Uterus (tissue), 4 donors: ENCODE data around the gene PDLIM5. TPM values are rescaled to one million over a fixed set of nuclear protein-coding genes. Genes with fewer than 3 reads are reported as not detected.

Source experiments
- DNase-seq, 2 donors: peaks; one replicate each; pipeline ENCODE4 v3.0.0-alpha.2; 2019 to 2020
- H3K27ac ChIP-seq, 2 donors: fragments of 200-600 bp; sonication (generic); 1 replicate in 1 of 2; 2 replicates in 1 of 2; pipeline ENCODE4 v1.5.1; 2016 to 2018
- H3K27me3 ChIP-seq, 2 donors: fragments of 200-600 bp; sonication (generic); one replicate each; pipeline ENCODE4 v1.5.1; 2018 to 2019; ENCODE audit warnings: control low read depth in 1 of 2
- H3K36me3 ChIP-seq, 2 donors: fragments of 200-600 bp; sonication (generic); one replicate each; pipeline ENCODE4 v1.5.1; 2019; ENCODE audit warnings: control low read depth in 1 of 2
- H3K4me1 ChIP-seq, 2 donors: fragments of 200-600 bp; sonication (generic); one replicate each; pipeline ENCODE4 v1.5.1; 2018 to 2019; ENCODE audit warnings: control low read depth in 1 of 2
- H3K4me3 ChIP-seq, 2 donors: fragments of 200-600 bp; sonication (generic); 1 replicate in 1 of 2; 2 replicates in 1 of 2; pipeline ENCODE4 v1.5.1; 2018 to 2019; ENCODE audit warnings: mild to moderate bottlenecking in 1 of 2
- H3K9me3 ChIP-seq, 2 donors: fragments of 200-600 bp; sonication (generic); one replicate each; pipeline ENCODE4 v1.5.1; 2019; ENCODE audit warnings: control low read depth in 1 of 2
- CTCF ChIP-seq, 4 experiments: fragments of 200-600 bp in 2 of 4; fragments of 450-650 bp in 2 of 4; sonication (generic) in 2 of 4; IDR thresholded peaks; one replicate each; pipeline ENCODE4 v1.5.1; 2016 to 2019; ENCODE audit warnings: antibody characterized with exemption in 4 of 4, mild to moderate bottlenecking in 2 of 4, moderate library complexity in 1 of 4
- POLR2A ChIP-seq, 2 donors: fragments of 450-650 bp; IDR thresholded peaks; one replicate each; pipeline ENCODE4 v1.6.1; 2016; ENCODE audit warnings: antibody characterized with exemption in 2 of 2, mild to moderate bottlenecking in 1 of 2, moderate library complexity in 1 of 2
- intact Hi-C: fragments of 100-400 bp; cut with DNase I; formaldehyde crosslinking; loops from one replicate; pipeline ENCODE4 v1.15.1; 2023; ENCODE audit warnings: low total_unique reads
- total RNA-seq, 4 donors: library from RNA; depleted of rRNA in 3 of 4; stranded (reverse); fragments of >200 nt in 3 of 4; gene quantifications; one replicate each; pipeline versions ENCODE4 v1.1.0 to v1.2.4, GENCODE V29; 2014 to 2023
- donor health status: DM: yes; HTN: yes; CAD: no.

The PDLIM5 gene
- total RNA-seq, 4 donors from 2014 or later: 90.8 to 571 (median 351) TPM

DNA sequence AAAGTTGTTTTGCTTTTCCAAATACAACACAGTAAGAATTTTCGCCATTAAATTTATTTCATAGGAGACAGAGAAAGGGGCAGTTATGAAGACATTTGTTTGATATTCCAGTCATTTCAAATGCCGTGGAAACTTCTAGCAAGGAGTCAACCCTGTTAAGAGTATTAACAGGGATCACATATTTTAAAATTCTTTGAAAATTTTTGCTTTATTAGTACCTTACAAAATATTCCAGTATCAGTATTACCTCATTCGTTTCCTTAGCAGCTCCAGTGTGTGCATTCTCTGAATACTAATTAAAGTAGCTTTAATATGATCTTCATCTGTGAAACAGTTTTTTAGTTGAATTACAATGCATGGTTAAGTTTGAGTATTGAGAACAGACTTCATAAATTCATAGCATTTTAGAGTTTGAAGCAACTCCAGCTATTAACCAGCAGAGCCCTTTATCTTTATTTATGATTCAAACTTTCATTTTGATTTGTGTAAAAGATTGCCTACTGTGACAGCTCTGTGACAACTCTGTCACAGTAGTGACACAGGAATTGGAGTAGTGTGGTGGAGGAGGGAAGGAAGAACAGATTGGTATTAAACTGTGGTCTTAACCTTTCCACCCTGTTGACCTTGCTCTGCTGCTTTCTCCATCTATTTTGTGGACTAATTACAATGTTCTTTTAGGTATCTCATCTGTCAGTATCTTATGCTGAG, 86.3 kb downstream of the PDLIM5 start:
- Histone ChIP-seq H3K4me1 (peaks cover 0 to 20% of the 10 kb centered on the region in 2 donors), H3K27me3 (no peaks in the 10 kb centered on the region), H3K27ac (peak overlapping the region; percentile 88 to 99), H3K36me3 (no peaks in the 10 kb centered on the region), H3K4me3 (no peak overlapping the region), H3K9me3 (no peaks in the 10 kb centered on the region)
- TF ChIP-seq POLR2A (IDR thresholded peaks at IDR 0.05) (no peak), CTCF (IDR thresholded peaks at IDR 0.05) (no peak)
- intact Hi-C loops: no loop called here
- DNase-seq: no peak

GRCh38 chr4:94540476-94540875, 88.7 kb downstream of the PDLIM5 start:
- TF ChIP-seq CTCF (IDR thresholded peaks at IDR 0.05) (no peak), POLR2A (IDR thresholded peaks at IDR 0.05) (no peak)
- H3K27ac ChIP-seq: peak overlapping the region; percentile 14 to 99
- intact Hi-C loops: no loop called here
- H3K4me1 ChIP-seq: peaks cover 0 to 18% of the 10 kb centered on the region in 2 donors
- no peak for DNase-seq
- H3K27me3 ChIP-seq: no peaks in the 10 kb centered on the region
- no peak overlapping the region for H3K4me3 ChIP-seq
- no peaks in the 10 kb centered on the region for H3K36me3 ChIP-seq
- H3K9me3 ChIP-seq: no peaks in the 10 kb centered on the region

GRCh38 chr4:94544811-94545210, 93.1 kb downstream of the PDLIM5 start:
- no peak overlapping the region for H3K4me3 ChIP-seq

DNA sequence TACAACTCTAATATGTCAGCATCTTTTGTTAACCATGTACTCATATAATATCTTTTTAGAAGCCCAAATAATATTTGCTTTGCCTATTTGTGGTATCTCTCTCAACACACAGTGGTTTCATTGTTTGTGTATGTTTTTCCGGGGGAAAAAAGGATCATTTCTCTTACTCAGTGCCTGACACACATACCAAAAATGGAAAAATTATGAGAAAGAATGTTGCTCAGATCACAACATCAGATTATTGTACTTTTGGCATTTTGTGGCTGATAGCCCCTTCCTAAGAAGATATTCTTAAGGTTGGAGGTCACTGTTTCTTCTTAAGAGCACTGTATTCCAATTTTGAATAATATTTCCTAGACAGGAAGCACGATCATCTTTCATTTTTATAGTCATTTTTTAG, 93.6 kb downstream of the PDLIM5 start:
- Histone ChIP-seq H3K27ac (peak overlapping the region; percentile 55 to 99), H3K9me3 (no peaks in the 10 kb centered on the region), H3K36me3 (no peaks in the 10 kb centered on the region), H3K4me1 (peaks cover 0 to 6% of the 10 kb centered on the region in 2 donors), H3K4me3 (no peak overlapping the region), H3K27me3 (no peaks in the 10 kb centered on the region)
- no peak for DNase-seq
- intact Hi-C loops: no loop called here
- TF ChIP-seq CTCF (IDR thresholded peaks at IDR 0.05) (no peak), POLR2A (IDR thresholded peaks at IDR 0.05) (no peak)

More at GRCh38 chr4:94544811-94545210, 93.1 kb downstream of the PDLIM5 start:
- H3K4me1 ChIP-seq: peaks cover 0 to 6% of the 10 kb centered on the region in 2 donors
- no peak for DNase-seq
- H3K27me3 ChIP-seq: no peaks in the 10 kb centered on the region
- H3K9me3 ChIP-seq: no peaks in the 10 kb centered on the region
- no peaks in the 10 kb centered on the region for H3K36me3 ChIP-seq
- TF ChIP-seq CTCF (IDR thresholded peaks at IDR 0.05): no peak
- TF ChIP-seq POLR2A (IDR thresholded peaks at IDR 0.05): no peak
- peak overlapping the region; percentile 55 to 99 for H3K27ac ChIP-seq
- intact Hi-C loops: no loop called here

DNA sequence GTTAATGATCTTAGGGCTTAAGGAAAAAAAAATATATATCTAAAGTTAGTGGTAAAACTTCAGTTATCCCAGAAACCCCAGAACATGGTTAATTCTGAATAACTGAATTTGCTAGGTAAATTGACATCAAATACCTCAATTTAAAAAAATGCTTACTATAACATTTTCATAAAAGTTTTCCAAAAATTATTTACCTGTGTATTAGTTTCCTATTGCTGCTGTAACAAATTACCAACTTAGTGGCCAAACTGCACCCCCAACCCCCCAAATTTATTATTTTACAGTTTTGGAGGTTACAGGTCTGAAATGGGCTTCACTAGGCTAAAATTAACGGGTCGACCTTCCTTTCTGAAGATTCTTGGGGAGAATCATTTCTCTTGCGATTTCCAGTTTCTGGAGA, 95.2 kb downstream of the PDLIM5 start:
- intact Hi-C loops: no loop called here
- Histone ChIP-seq H3K27ac (peak overlapping the region; percentile 83 to 99), H3K36me3 (no peaks in the 10 kb centered on the region), H3K27me3 (no peaks in the 10 kb centered on the region), H3K4me3 (no peak overlapping the region), H3K4me1 (peaks cover 0 to 6% of the 10 kb centered on the region in 2 donors), H3K9me3 (no peaks in the 10 kb centered on the region)
- no peak for DNase-seq
- no peak for TF ChIP-seq CTCF (IDR thresholded peaks at IDR 0.05)
- TF ChIP-seq POLR2A (IDR thresholded peaks at IDR 0.05): no peak
